G401 (cell line): ENCODE results near the gene ARHGEF11. TPM values are rescaled to one million over a fixed set of nuclear protein-coding genes. Genes with fewer than 3 reads are reported as not detected.

Experiments
- DNase-seq: peaks from one replicate; pipeline ENCODE4 v3.0.0-alpha.2; 2015; ENCODE audit warnings: low spot score
- in situ Hi-C: cut with HindIII; loops from 2 replicates; pipeline ENCODE4 v1.10.0; 2016; ENCODE audit warnings: low sequenced_read_pairs, mixed read lengths
- total RNA-seq: library from RNA; depleted of rRNA; stranded (reverse); fragments of >200 nt; shearing (Covaris generic); gene quantifications from 2 replicates; pipeline ENCODE4 v1.2.3, GENCODE V29; 2014; rRNA removed

The ARHGEF11 gene
- total RNA-seq, 1 experiment from 2014 or later: 23.1 TPM

DNA sequence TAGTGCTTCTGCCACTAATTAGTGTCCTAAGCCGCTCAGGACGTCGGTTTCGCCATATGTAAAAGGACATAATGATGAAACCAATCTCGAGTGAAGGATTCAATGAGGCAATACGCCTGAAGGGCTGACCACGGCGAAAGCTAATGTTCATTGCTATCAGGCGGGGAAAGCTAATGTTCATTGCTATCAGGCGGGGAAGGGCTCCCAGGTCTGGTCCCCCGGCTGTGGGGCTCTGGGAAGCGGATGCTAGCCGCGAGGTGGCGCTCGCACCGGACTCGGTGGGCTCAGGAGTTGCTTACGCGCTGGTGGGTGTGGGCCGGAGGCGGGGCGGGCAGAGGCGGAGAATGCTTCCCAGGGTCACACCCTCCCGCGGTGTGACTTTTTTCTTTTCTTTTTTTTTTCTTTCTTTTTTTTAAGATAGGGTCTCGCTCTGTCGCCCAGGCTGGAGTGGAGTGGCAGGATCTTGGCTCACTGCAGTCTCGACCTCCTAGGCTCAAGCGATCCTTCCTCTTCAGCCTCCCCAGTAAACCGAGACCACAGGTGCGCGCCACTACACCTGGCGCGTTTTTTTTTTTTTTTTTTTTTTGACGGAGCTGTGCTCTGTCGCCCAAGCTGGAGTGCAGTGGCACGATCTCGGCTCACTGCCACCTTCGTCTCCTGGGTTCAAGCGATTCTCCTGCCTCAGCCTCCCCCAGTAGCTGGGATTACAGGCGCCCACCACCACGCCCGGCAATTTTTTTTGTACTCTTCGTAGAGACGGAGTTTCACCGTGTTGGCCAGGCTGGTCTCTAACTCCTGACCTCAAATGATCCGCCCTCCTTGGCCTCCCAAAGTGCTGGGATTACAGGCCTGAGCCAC lies 153.1 kb downstream of the ARHGEF11 start:
- DNase-seq: peak; percentile 71
- in situ Hi-C loops: no loop called here

DNA sequence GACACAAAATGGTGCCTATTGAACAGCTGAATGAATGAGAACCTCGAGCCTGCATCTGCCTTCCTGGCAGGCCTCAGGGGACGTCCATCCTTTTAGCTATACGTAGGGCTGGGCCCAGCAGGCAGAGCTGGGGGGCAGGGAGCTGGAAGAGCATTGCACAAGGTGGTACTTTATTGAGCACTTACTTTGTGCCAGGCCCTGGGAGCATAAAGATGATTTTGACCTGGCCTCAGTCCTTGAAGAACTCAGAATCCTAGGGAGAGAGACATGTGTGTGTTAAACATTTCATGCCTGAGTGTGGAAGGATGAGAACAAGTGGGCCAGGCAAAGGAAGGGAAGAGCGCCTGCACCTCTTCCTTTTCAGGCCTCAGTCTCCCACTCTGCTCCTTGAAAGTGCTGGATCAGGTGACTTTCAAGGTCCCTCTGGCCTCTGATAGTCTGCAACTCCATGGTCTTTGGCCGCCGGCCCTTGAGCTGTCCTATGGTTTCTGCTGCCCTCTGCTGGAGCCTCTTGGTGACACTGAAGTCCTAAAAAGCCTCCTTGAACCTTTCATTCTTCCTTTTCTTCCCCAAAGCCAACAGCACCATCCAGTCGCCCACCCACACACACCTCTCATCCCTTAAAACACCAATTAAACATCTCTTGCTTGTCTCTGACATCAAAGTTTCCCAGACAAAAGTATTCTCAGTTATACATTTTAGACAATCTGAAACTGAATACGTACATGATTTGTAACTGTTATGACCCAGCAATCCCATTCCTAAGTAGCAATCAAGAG lies 155.6 kb downstream of the ARHGEF11 start:
- in situ Hi-C loops: no loop called here
- DNase-seq: peak; percentile 82

DNA sequence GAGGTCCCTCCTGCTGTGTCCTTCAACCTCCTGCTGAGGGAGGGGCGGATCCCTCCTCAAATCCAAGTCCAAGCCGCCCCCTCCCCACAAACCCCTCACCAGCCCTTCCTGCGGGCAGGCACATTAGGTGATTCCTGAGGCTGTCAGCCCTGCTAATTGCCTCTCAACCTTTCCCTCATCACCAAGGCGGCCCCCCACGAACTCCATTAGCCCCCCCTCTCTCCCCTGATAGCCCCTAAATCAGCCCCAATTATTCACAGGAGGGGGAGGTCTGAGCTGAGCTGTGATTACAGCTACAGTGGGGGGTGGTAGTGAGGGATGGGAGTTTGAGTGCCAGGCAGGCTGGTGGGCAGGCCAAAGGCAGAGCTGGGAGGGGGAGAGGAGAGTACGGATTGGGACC lies 157.8 kb downstream of the ARHGEF11 start:
- in situ Hi-C loops: no loop called here
- no peak for DNase-seq

DNA sequence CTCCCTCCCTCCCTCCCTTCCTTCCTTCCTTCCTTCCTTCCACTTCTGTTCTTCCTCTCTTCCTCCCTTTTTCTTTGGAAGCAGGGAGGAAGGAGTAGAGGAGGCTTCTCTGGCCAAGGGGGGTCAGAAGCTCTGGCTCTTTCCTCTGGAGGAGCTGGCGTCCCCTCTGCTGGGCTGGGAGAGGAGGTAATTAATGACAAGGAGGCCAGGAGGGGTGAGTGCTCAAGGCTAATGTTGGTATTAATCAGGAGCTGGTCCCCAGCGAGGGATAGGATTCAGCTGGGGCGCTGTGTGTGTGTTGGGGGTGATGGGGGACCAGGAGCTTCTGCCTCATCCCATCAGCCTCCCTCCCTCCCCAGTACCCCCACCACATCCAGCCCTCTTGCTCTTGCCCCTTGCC lies 158.2 kb downstream of the ARHGEF11 start:
- in situ Hi-C loops: no loop called here
- DNase-seq: no peak

DNA sequence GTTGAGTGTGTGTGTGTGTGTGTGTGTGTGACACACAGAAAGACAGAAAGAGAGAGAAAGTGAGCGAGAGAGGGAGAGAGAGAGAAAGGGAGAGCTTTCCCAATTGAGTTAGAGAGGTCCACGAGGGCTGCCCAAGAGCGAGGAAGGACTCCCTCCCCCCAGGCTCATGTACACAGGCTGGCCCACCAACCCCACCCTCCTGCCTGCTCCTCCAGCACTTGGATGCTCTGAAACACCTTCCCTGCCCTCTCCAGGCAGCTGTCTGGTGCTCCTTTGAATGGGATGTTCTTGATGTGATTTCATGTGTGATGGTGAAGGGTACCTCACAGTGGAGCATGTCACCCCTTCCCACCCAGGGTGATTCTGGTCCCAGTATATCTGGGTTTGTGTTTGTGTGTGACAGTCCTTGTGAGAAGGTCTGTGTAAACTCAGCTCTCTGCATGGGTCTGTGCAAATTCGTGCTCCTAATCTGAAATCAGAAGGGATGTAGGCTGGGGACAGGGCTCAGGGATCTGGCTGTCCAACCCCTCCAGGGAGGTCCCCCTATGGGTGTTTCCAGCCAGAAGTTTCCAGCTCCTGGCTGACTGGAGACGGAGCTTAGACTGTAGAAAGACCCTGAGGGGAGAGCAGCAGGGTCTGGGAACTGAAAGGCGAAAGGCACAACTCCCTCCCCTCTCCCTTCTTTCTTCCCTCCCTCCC lies 158.8 kb downstream of the ARHGEF11 start:
- no peak for DNase-seq
- in situ Hi-C loops: no loop called here

DNA sequence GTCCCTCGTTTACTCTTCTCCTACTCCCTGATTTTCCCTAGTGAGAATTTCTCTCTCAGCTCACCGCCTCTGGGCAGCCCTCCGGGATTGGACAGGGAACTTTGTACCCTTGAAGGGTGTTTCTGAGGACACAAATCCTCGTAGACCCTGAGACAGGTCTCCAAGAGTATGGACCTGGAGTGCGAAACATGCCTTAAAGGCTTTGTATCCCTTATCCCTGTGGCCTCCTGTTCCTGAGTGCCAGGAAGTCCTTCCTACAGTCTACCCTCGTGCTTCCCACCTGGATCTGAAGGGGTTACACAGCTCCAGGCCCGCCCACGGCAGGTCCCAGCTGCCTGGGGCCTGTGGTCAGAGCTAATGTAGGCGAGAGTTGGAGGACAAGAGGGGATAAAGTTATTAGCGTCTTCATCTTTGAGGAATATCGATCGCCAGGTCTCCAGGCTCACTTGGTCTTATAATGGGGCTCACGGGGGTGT lies 159.6 kb downstream of the ARHGEF11 start:
- no peak for DNase-seq
- in situ Hi-C loops: no loop called here

DNA sequence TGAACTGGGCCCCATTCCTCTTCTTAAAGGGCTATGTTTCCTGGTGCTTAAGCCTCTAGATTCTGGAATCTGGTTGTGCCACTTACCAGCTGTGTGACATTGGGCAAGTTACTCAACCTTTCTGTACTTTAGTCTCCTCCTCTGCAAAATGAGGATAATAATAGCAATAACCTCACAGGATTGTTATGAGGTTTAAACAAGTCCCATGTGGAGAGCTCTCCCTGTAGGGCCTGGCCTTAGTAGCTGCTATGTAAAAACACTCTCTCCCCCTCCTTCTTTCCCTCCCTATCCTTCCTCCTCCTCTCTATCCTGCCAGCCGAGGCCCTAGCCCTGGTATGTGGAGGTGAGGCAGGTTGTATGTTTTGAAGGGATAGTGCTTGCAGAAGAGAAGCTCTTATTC lies 160.2 kb downstream of the ARHGEF11 start:
- in situ Hi-C loops: no loop called here
- no peak for DNase-seq

Other genes with a start within 250 kb of the ARHGEF11 start
- 1.8 and 2.4 TPM in 2 replicates for gene SH2D2A, start 228.9 kb downstream of the ARHGEF11 start, total RNA-seq
- gene INSRR, start 186.6 kb downstream of the ARHGEF11 start, total RNA-seq: not detected in 2 replicates
- 0.81 and 1.2 TPM in 2 replicates for gene NTRK1, start 184.9 kb downstream of the ARHGEF11 start, total RNA-seq
- 6.6 and 7.1 TPM in 2 replicates for gene PEAR1, start 152.0 kb downstream of the ARHGEF11 start, total RNA-seq
- not detected in 2 replicates for gene LRRC71, start 125.1 kb downstream of the ARHGEF11 start, total RNA-seq
- gene ETV3L, start 54.1 kb upstream of the ARHGEF11 start, total RNA-seq: not detected in 2 replicates
- 6.5 and 9.8 TPM in 2 replicates for gene ETV3, start 92.7 kb upstream of the ARHGEF11 start, total RNA-seq